ENCODE measurements around the gene SUGP1.

The SUGP1 gene

DNA sequence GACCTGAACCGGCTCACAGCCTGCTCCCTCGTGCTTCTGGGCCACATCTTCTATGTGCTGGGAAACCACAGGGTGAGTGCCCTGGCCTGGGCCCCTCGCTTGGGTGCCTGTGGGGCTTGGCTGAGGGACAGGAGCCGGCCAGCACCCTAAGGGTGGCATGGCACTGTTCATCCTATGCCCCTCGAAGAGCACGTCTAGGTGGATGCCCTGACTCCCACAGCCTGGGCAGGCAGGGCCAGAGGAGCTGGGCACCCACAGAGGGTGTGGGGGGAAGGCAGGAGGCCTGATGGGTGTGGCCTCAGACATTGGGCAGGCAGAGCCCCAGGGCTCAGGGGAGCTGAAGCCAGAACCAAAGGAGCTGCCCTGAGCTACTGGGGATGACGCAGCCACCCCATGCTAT lies 29.1 kb upstream of the SUGP1 start:
- Mint-ChIP-seq H3K27me3 (no peaks in the 10 kb centered on the region), H3K9me3 (no peaks in the 10 kb centered on the region), H3K36me3 (peaks cover 47% of the 10 kb centered on the region), H3K4me1 (no peaks in the 10 kb centered on the region), H3K27ac (no peak overlapping the region), H3K4me3 (no peak overlapping the region)
- CTCF ChIA-PET, result no interaction called here
- DNase-seq, result no peak

DNA sequence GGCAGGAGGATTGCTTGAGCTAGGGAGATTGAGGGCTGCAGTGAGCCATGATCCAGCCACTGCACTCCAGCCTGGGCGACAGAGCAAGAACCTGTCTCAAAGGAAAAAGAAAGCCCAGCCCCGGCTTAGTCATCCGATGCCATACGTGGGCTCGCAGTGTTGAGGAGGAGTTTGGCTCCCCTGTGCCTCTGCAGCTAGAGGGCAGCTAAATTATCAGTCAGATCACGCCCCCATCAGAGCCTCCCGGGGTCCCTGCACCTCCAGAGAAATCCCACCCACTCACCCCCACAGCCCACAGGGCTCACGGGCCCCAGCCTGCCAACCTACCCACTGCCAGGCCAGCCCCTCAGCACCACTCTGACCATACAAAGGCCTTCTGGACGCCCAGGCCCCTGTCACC lies 28.0 kb upstream of the SUGP1 start:
- no peak for DNase-seq
- Mint-ChIP-seq H3K4me1 (no peaks in the 10 kb centered on the region), H3K9me3 (no peaks in the 10 kb centered on the region), H3K27ac (no peak overlapping the region), H3K36me3 (peaks cover 44% of the 10 kb centered on the region), H3K27me3 (no peaks in the 10 kb centered on the region), H3K4me3 (no peak overlapping the region)
- CTCF ChIA-PET, result no interaction called here

DNA sequence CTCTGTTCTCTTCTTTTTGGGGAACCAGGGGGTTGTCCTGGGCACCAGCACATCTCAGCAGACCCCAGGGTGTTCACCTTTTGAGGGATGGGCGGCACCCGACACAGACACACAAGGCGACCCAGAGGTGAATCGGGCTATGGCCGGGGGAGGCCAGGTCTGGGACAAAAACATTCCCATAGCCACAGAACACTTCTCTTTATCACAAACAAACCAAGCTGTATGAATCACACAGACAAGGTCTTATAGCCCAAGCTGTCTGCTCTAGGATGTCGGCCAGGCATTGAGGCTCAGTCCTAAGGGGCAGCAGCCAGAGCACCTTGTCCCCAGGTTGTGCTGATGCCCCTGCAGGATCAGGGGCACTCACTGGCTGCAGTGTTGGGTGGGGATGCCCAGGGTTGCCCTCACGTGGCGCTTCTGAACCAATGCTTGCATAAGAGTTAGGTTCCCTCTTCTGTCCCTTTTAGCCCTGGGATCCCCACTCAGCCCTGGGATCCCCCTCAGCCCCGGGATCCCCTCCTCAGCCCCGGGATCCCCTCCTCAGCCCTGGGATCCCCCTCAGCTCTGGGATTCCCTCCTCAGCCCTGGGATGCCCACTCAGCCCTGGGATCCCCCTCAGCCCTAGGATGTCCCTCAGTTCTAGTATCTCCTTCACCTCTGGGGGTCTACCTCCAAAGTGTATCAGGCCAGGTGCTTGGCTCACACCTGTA lies 27.2 kb upstream of the SUGP1 start:
- no peaks in the 10 kb centered on the region for H3K9me3 Mint-ChIP-seq
- H3K36me3 Mint-ChIP-seq, result peaks cover 42% of the 10 kb centered on the region
- DNase-seq, result no peak
- CTCF ChIA-PET, result no interaction called here
- no peaks in the 10 kb centered on the region for H3K27me3 Mint-ChIP-seq
- H3K4me1 Mint-ChIP-seq, result no peaks in the 10 kb centered on the region
- H3K4me3 Mint-ChIP-seq, result no peak overlapping the region
- H3K27ac Mint-ChIP-seq, result peak overlapping the region; percentile 19

DNA sequence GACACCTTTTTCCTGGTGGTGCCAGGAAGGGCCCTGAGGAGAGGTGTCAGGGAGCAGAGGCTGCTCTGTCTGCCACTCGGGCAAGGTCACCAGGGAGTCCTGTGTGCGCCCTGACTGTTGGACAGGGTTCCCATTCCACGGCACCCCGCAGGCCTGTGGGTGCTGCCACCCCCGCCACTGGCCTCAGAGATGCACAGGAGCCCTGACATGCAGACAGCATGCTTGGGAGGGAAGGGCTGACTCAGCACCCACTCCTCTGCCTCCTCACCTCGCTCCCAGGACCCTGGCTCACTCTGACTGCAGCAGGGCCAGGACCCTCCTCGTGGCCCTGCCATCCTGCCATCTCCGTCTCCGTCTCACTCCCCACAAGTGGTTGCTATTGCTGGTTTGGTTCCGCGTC lies 25.7 kb upstream of the SUGP1 start:
- H3K36me3 Mint-ChIP-seq, result peaks cover 37% of the 10 kb centered on the region
- CTCF ChIA-PET, result no interaction called here
- no peak overlapping the region for H3K4me3 Mint-ChIP-seq
- H3K9me3 Mint-ChIP-seq, result no peaks in the 10 kb centered on the region
- no peak for DNase-seq
- H3K27ac Mint-ChIP-seq, result peak overlapping the region; percentile 46
- H3K27me3 Mint-ChIP-seq, result no peaks in the 10 kb centered on the region
- H3K4me1 Mint-ChIP-seq, result no peaks in the 10 kb centered on the region

DNA sequence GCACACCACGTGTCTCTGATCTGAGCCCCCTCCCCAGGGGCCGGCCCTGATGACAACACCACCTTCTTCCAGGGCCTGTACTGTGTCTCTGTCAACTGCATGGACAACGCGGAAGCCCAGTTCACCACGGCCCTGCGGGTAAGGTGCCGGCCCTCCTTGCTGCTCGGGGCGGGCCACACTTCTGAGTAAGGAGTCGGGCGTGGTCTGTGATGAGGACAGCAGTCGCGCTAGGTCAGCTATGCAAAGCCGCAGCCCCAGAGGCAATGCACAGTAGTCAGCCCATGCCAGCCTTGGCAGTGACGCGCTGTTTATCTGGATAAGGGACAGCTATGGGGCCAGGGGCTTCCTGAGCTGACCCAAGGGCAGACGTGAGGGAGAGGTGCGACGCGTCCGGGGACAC lies 24.9 kb upstream of the SUGP1 start:
- Mint-ChIP-seq H3K4me1 (no peaks in the 10 kb centered on the region), H3K36me3 (peaks cover 36% of the 10 kb centered on the region), H3K27me3 (no peaks in the 10 kb centered on the region), H3K9me3 (no peaks in the 10 kb centered on the region), H3K27ac (no peak overlapping the region), H3K4me3 (no peak overlapping the region)
- no peak for DNase-seq
- CTCF ChIA-PET, result interaction anchor here (0.6 kb wide), 1 partner anchor 146 kb away, joined by 3 read pairs; no protein-coding TSS in a partner anchor

DNA sequence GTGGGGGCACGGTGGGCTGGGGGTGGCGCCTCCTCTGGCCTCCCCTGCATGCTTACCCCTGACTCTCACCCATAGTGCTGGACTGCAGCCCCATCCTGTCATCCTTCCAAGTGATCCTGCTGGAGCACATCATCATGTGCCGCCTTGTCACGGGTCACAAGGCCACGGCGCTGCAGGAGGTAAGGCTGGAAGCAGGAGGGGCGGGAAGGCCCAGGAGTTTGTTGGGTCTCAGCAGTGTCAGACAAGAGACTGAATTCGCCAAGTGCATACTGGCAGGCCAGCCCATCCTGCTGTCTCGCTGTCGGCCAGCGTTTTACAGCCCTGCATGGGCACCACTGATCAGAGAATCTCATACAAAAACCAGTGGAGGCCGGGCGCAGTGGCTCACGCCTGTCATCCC lies 23.5 kb upstream of the SUGP1 start:
- H3K27me3 Mint-ChIP-seq, result no peaks in the 10 kb centered on the region
- no peak overlapping the region for H3K4me3 Mint-ChIP-seq
- H3K36me3 Mint-ChIP-seq, result peaks cover 28% of the 10 kb centered on the region
- CTCF ChIA-PET, result no interaction called here
- DNase-seq, result no peak
- no peak overlapping the region for H3K27ac Mint-ChIP-seq
- H3K9me3 Mint-ChIP-seq, result no peaks in the 10 kb centered on the region
- H3K4me1 Mint-ChIP-seq, result no peaks in the 10 kb centered on the region

DNA sequence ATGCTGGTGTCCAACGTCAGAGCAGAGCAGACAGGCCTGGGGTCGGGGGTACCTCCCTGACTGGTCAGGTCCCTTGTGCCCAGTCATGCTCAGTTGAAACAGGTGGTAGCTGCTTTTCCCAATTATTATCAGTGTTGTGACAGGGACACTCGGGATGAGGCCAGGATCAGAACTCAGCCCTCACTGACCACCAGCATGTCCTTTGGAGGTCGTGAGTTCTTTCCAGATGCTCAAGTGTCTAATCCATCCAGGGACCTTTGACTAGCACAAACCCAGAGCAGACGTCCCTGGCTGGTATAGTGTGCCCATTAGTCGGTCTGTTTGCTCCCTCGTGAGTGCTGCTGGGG lies 22.7 kb upstream of the SUGP1 start:
- H3K27ac Mint-ChIP-seq, result no peak overlapping the region
- no peaks in the 10 kb centered on the region for H3K4me1 Mint-ChIP-seq
- no peaks in the 10 kb centered on the region for H3K27me3 Mint-ChIP-seq
- no peaks in the 10 kb centered on the region for H3K9me3 Mint-ChIP-seq
- H3K36me3 Mint-ChIP-seq, result peaks cover 34% of the 10 kb centered on the region
- CTCF ChIA-PET, result interaction anchor here (0.7 kb wide), 1 partner anchor 19 kb away, joined by 3 read pairs; no protein-coding TSS in a partner anchor
- no peak for DNase-seq
- H3K4me3 Mint-ChIP-seq, result no peak overlapping the region

DNA sequence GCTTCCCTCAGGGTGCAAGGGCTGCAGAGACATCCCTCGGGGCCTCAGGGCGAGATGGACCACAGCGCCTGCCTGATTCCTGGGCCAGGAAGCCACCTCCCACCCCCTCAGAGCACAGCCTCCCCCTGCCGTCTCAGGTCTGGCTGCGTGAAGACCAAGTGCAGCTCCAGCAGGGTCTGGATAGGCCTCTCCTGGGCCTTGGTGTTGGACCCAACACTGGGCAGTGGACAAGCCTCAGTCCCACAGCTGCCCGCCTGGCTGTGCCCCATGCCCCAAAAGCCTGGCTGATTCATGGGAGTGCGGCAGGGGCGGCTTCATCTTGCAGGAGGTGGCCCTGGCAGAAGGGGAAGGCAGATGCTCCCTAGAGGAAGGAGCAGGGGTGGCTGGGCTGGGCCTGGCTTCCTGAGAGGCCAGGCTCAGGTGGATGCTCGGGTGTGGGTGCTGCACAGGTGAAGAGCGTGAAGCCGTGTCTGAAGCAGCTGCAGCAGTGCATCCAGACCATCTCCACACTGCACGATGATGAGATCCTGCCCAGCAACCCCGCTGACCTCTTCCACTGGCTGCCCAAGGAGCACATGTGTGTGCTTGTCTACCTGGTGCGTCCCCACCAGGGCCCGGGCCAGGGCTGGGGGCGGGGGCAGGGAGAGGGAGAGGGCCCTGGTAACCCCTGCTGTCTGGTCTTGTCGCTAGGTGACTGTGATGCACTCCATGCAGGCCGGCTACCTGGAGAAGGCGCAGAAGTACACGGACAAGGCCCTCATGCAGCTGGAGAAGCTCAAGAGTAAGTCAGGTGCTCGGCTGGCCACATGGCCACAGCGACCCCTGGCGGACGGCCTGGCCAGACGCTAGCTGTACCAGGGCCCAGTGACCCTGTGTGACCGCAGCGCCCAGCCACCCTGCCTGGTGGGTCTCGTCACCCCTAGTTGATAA lies 22.0 kb upstream of the SUGP1 start:
- CTCF ChIA-PET, result interaction anchor here (0.7 kb wide), 1 partner anchor 20 kb away, joined by 3 read pairs; no protein-coding TSS in a partner anchor
- no peak overlapping the region for H3K27ac Mint-ChIP-seq
- no peaks in the 10 kb centered on the region for H3K4me1 Mint-ChIP-seq
- H3K9me3 Mint-ChIP-seq, result no peaks in the 10 kb centered on the region
- DNase-seq, result no peak
- H3K4me3 Mint-ChIP-seq, result no peak overlapping the region
- no peaks in the 10 kb centered on the region for H3K27me3 Mint-ChIP-seq
- peaks cover 35% of the 10 kb centered on the region for H3K36me3 Mint-ChIP-seq

DNA sequence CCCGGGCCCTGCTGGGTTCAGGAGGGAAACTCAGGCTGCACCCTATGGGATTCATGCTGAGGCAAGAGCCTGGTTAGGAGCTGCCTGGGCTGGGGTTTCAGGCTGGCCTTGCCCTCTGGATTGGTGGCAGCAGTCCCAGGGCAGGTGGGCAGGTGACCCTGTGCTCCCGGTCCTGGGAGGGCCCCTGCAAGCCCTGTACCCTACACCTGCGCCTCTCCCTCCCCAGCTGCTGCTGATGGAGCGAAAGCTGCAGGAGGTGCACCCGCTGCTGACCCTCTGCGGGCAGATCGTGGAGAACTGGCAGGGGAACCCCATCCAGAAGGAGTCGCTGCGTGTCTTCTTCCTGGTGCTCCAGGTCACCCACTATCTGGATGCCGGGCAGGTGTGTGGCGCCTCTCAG lies 20.7 kb upstream of the SUGP1 start:
- no peak overlapping the region for H3K4me3 Mint-ChIP-seq
- CTCF ChIA-PET, result no interaction called here
- H3K27me3 Mint-ChIP-seq, result no peaks in the 10 kb centered on the region
- H3K4me1 Mint-ChIP-seq, result no peaks in the 10 kb centered on the region
- DNase-seq, result no peak
- no peaks in the 10 kb centered on the region for H3K9me3 Mint-ChIP-seq
- H3K27ac Mint-ChIP-seq, result no peak overlapping the region
- peaks cover 29% of the 10 kb centered on the region for H3K36me3 Mint-ChIP-seq

DNA sequence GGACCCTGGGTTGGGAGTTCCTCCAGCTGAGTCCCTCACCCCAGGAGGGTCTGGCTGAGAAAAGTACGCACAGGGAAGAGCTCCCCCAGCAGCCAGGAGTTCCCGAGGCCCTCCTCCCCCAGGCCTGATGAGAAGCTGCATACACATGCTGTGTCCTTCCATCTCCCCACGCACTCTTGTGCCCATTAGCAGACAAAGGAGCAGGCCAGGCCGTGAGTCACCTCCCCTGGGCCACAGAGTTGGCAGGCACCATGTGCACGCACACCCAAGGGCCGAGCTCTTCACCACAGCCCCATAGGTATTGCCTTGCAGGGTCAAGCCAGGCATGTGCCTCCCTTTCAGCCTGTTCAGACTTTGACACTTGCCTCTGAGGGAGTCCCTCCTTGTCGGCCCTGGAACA lies 17.8 kb upstream of the SUGP1 start:
- no peak for DNase-seq
- Mint-ChIP-seq H3K9me3 (no peaks in the 10 kb centered on the region), H3K4me1 (no peaks in the 10 kb centered on the region), H3K36me3 (peaks cover 25% of the 10 kb centered on the region), H3K27me3 (no peaks in the 10 kb centered on the region), H3K4me3 (no peak overlapping the region), H3K27ac (no peak overlapping the region)
- CTCF ChIA-PET, result no interaction called here

DNA sequence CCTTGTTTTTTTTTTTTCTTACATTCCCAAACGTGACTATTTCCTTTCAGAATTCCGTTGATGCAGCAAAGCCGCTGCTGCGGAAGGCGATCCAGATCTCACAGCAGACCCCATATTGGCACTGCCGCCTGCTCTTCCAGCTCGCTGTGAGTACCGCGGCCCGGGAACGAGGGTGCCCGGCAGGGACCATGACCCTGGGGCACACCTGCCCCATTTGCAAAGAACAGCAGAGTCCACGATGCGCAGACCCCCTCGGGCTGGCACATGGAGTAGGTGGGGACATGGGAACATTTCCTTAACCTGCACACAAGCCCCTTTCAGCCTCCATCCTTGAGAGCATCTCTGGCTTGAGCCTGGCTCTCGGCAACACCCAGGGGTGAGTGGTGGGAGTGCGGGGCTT lies 16.8 kb upstream of the SUGP1 start:
- H3K36me3 Mint-ChIP-seq, result peaks cover 25% of the 10 kb centered on the region
- no peak overlapping the region for H3K4me3 Mint-ChIP-seq
- no peaks in the 10 kb centered on the region for H3K27me3 Mint-ChIP-seq
- no peaks in the 10 kb centered on the region for H3K4me1 Mint-ChIP-seq
- DNase-seq, result no peak
- H3K9me3 Mint-ChIP-seq, result no peaks in the 10 kb centered on the region
- H3K27ac Mint-ChIP-seq, result no peak overlapping the region
- CTCF ChIA-PET, result no interaction called here

DNA sequence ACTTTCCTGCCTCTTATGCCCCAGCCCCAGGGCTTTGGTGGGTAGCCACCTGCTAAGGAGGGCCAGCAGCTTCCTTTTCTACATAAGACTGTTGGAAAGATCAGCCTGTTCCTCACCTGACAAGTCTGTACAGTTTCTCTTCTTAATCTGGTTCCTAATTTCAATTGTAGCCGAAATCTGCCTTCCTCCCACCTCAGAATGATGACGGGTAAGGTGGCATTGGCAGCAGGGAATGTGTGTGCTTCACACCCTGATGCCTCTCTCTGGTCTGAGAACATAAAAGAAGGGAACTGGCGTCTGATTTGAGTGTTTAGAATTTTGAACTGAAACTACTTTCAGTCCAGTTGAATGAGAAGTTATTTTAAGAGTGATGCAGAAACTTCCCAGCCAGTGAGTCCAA lies 16.3 kb upstream of the SUGP1 start:
- DNase-seq, result no peak
- no peaks in the 10 kb centered on the region for H3K4me1 Mint-ChIP-seq
- no peak overlapping the region for H3K27ac Mint-ChIP-seq
- H3K36me3 Mint-ChIP-seq, result peaks cover 28% of the 10 kb centered on the region
- CTCF ChIA-PET, result no interaction called here
- no peak overlapping the region for H3K4me3 Mint-ChIP-seq
- H3K27me3 Mint-ChIP-seq, result no peaks in the 10 kb centered on the region
- H3K9me3 Mint-ChIP-seq, result no peaks in the 10 kb centered on the region

DNA sequence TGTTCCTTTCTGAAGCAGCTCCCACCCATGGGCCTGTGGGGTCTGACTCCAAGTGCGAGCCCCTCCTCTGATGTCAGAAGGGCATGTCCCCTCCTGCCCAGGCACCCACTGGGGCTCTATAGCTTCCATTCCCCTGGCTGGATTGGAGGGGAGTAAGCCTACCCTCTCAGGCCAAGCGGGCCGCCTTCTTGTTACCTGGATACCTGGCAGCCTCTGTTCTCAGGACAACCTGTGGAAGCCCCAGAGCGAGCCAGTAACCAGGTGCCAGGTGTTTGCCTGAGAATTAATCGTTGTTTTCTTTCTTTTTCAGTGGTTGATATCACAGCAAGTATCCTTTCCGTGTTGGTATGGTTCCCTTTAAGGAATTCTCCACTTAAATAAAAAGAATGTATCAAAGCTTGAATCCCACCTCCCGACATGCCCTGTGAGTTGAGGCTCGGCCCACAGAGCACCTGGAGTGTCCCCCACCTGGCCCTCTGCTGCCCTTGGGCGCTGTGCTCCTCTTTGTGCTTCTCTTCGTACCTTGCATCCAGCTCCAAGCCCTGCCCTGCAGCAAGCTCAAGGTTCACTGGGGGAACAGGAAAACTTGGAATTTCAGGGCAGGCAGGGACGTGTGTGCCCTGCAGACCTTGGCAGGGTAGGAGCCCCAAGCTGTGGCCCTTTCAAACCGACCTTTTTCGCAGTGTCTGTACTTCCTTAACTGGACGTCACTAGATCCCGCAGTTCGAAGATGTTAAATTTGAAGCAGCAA lies 15.3 kb upstream of the SUGP1 start:
- no peak overlapping the region for H3K27ac Mint-ChIP-seq

DNA sequence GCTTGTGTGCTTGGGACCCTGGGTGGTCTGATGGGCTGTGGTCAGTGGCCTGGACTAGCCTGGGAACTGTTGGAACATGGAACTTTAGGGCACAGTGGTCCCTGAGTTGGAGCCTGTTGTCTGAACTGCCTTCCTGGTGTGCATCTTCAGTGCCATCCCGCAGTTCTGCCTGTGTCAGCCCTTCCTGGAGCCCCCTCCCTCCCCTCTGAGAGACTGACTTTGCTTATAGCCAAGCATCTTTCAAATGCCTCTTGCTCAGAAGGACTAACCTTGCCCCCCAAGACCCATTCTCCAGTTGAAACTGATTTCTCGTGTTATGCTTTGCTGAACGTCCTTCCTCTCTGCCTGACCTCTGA lies 14.7 kb upstream of the SUGP1 start:
- Mint-ChIP-seq H3K9me3 (no peaks in the 10 kb centered on the region), H3K4me1 (no peaks in the 10 kb centered on the region), H3K4me3 (no peak overlapping the region), H3K36me3 (peaks cover 29% of the 10 kb centered on the region), H3K27me3 (no peaks in the 10 kb centered on the region), H3K27ac (no peak overlapping the region)
- CTCF ChIA-PET, result no interaction called here
- no peak for DNase-seq

More for the DNA sequence above, 15.3 kb upstream of the SUGP1 start:
- no peak for DNase-seq
- H3K4me3 Mint-ChIP-seq, result no peak overlapping the region
- H3K36me3 Mint-ChIP-seq, result peaks cover 29% of the 10 kb centered on the region
- CTCF ChIA-PET, result no interaction called here
- no peaks in the 10 kb centered on the region for H3K27me3 Mint-ChIP-seq
- H3K4me1 Mint-ChIP-seq, result no peaks in the 10 kb centered on the region
- no peaks in the 10 kb centered on the region for H3K9me3 Mint-ChIP-seq

All from activated naive CD4-positive, alpha-beta T cell treated with anti-CD3 and anti-CD28 coated beads, Interleukin-2, amount 10 ng/mL, durations not matched to agents 7 days and 5 days (primary cell).